AG08396 (cell line): ENCODE measurements around the gene OR5K2.
A peak's percentile ranks its signal among the peaks of the same experiment; 100 is the strongest.

Experiments used
- DNase-seq: peaks from one replicate; pipeline ENCODE4 v3.0.0; 2012; ENCODE audit warnings: low spot score, mixed read lengths

Gene OR5K2

DNA sequence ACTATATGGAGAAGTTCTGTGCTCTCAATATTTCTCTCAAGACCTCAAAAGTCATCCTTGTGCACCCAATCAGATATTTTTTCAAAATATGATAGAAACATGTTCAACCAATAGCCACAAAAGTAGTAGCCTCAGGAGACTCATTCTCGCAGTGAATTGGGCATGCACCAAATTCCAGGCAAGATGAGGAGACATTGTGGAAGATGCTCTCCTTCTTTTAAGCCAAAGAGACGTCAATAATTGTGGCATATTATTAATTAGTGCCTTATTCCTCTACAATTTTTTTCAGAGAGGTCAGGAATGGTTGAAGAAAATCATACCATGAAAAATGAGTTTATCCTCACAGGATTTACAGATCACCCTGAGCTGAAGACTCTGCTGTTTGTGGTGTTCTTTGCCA is at the start of gene OR5K2:
TSS of gene OR5K2 (plus strand) at position 301 of the 400 bp plus-strand sequence. CDS start at position 301, 0 bp downstream.
- no peak for DNase-seq

DNA sequence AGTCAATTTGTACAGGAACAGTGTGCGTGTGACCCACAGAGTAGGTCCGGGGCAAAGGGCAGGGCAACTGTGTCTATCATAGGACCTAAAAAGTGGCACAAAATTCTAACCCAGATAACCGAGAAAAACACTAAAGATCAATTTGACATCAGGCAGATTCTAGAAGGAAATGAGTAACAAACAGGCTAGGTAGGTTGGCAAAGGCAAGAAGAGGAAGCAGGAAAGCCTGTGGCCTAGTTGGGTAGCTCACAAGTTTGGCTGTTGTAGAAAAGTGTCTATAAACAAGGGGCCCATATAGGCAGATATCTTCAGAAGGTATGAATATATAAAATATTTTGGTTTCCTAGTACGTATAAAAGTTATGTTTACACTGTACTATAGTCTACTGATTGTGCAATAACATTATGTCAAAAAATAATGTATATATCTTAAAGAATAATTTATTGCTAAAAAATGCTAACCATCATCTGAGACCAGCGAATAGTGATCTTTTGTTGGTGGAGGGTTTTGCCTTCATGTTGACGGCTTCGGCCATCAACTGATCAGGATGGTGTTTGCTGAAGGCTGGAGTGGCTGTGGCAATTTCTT is 47.8 kb upstream of the OR5K2 start:
- DNase-seq: no peak

DNA sequence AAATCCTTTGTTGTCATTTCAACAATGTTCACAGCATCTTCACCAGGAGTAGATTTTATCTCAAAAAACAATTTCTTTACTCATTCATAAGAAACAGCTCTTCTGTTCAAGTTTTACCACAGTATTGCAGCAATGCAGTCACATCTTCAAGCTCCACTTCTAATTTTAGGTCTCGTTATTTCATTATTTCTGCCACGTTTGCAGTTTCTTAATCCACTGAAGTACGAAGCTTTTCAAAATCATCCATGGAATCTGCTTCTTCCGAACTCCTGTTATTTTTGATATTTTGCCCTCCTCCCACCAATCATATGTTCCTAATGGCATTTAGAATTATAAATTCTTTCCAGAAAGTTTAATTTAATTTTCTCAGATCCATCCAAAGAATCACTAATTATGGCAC is 47.1 kb upstream of the OR5K2 start:
- DNase-seq: no peak

DNA sequence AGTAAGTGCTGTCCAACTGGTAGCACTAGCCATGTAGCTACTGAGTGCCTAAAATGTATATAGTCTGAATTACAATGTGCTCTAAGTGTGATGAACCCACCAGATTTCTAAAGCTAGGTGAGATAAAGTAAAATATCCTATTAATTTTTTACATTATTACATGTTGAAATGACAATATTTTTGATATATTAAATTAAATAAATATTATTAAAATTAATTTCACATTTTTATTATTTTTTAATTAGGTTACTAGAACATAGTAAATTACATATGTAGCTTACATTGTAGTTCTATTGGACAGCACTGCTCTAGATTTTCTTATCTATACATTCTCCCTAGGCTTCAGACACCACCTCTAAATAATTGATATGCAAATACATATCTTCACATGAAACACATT is 43.7 kb upstream of the OR5K2 start:
- no peak for DNase-seq

DNA sequence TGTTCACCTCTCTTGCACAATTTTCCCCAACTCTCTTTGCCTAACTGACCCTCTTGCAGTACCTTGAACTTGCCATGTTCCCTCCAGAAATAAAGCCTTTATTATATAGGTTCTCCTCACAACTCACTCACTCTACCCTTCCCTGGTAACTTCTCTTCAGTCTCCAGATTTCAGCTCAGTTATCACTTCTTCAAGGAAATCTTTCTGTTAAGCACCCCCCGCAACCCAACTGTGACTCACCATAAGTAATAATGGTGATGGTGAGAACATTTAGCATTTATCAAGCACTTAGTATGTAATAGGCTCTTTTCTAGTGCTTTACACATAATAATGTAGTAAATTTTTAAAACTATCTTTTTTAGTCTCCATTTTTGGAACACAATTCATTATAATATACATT is 42.6 kb upstream of the OR5K2 start:
- DNase-seq: no peak

DNA sequence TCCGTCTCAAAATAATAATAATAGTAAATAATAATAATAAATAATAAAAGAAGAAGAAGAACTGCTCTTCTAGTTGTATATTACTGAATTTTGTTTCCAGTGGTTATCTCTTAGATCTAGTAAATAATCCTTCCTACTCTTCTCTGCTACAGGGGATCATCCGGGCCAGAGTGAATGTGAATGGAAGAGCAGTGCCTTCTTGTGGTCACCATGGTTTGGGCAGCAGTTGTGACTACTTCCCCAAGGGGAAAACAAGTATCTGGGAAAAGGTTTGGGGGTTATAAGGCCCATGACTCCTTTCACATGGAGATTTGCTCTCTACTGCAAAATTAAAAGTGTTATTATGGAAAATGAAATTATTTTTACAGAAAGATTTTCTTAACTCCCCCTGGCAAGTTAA is 39.9 kb upstream of the OR5K2 start:
- DNase-seq: no peak

DNA sequence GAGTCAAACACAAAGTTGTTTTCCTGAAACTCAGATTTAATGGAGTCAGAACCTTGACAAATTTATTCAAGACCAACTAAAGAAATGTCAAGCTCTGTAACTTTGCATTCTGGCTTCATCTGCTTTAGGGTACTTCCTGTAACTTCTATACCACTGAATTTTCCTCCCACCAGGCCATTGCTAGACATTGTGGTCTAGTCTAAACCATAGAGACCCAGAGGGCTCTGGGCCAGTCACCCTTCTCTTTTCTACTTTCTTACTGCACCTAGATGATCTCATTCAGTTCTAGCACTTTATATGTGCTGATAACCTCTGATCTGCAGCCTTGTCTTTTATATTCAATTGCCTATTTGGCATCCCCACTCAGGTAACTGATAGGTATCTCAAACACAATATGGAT is 37.3 kb upstream of the OR5K2 start:
- no peak for DNase-seq

DNA sequence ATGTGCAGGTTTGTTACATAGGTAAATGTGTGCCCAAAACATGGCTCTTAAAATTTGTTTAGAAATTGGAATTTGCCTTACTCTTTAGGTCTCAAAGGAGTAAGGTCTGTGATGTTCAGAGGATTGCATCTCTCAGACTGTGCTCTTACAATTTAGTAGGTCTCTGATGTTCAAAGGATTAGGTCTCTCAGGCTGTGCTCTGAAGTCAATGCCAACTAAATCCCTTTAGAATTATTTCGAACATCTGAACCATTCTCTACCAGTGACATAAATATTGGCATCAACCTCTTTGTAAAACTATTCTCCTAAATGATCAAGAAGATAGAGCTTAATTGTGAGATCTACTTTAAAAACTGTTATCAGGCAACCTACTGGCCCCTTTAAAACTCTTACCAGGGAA is 34.6 kb upstream of the OR5K2 start, which contains the start of gene OR5K1:
TSS of gene OR5K1 (plus strand) at position 301 of the 400 bp plus-strand sequence. CDS start 6,376 bp downstream, outside the sequence.
- no peak for DNase-seq

DNA sequence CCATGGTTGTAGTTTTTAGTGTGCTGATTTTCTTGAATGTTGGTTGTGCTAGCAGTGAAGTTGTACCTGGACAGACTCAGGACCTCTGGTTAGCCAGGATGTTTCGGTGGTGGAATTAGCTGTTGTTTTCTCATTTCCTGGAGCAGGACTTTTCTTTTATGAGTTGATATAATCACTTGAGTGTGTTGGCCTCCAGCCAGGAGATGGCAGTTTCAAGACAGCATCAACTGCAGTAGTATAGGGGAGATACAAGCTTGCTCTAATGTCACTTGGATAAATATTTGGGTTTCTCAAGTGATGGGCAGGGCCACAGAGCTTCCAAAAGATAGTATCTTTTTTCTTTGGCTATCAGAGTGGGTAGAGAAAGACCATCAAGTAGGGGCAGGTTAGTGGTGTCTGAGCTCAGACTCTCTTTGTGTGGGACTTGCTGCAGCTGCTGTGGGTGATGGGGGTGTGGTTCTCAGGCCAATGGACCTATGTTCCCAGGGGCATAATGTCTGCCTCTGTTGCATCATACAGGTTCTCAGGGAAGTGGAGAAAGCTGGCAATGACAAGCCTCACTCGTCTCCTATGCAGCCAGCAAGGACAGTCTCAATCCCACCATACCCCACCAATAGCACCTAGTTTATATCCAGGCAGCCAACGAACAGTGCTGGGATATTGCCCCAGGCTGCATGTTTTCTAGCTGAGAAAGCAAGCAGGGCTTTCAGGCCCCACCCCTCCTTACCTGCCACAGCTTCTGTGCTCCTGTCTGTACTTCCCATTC is 14.6 kb upstream of the OR5K2 start:
- no peak for DNase-seq

DNA sequence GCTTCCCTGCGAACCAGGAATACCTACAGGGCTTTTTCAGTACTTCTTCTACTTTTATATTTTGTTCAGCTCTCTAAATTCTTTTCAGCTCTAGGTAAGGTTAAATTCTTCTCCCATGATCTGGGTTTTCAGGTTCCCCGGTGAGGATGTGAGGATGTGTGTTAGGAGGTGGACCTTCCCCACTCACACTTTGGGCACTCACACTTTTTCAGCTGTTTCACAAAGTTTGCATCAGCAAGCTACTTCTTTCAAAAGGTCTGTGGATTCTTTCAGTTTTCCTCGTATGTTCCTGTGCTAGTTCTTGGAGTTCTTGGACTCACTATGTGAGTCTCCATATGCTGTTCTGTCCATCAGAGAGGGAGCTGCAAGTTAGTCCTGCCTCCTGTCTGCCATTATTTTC is 13.9 kb upstream of the OR5K2 start:
- no peak for DNase-seq

DNA sequence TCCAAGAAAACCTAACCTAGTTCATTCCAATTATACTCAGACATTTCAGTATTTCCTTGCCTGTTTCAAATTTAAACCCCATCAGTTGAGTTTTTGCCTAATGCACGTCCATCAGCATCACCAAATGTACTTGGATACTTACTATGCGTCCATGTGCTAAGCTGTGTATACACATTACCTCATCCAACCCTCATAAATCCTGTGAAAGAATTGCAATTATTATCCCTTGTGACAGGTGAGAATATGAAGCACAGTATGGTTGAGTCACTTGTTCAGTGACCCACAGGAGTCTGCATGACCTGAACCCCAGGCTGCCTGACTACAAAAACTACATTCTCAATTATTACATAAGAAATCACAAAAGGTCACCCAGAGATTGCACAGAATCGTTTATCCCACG is 2.5 kb downstream of the OR5K2 start:
- DNase-seq: no peak

DNA sequence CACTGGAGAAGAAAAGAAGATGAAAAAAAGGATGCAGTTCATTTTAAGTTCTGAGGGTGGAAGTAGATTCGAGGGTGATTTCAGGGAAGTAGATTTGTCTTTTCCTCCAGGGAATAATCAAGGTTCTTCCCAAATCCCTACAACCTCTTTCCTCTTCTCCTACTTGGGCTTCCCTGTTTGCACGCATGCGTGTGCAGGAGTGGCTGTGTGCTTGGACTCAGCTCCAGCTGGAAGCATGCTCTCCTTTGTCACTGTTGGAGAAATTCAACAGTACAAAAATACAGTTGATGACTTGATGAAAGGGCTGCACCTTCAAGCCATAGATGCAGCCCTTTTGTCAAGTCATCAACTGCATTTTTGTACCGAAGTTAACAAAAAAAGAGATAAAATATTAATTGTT is 3.8 kb downstream of the OR5K2 start:
- DNase-seq: no peak

DNA sequence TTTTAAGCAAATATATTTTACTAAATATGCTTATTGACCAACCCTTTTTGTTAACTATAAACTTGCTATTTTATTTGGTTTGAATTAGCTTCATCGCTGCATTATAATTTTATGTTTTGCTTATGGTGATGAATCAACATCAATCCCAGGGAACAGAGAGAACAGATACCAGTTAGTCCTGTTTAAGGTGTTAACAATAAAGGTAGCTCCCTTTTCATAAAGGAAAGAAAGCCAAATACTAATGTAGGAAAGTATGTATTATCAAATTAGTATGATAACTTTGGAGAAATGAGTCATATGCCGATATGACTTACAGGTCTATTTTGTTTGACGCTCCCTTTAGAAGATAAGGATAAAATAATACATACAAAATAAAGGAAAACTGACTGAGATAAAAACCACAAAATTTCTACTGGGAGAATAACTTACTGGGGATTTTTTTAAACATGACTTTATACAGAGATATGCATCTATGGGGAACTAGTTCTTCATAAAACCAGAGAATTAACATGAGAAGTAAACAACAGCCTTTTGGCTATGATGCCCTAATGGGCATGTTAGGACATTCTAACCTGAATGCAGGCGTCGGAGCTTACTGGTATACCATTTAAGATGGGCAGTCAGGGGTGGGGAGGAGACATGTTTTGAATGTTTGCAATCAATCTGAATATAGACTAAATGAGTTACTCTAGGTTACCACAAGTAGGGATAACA is 4.5 kb downstream of the OR5K2 start:
- no peak for DNase-seq

DNA sequence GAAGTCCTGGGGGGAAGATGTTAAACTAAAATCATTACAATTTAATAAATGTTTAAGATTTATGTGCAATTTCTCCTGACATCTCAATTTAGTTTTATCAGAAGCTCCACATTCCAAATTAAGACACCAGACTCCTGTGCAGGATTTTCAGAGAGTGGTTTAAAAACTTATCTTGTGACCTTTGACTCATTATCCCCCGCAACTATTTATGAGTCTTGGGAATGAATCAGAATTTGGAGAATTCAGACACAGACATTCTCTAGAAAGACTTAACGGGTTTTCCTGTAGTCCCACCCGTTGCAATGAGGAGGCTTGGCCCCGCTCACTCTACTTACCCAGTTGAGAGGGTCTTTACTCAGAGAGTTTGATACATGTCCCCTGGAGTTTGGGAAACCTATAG is 7.1 kb downstream of the OR5K2 start:
- no peak for DNase-seq

DNA sequence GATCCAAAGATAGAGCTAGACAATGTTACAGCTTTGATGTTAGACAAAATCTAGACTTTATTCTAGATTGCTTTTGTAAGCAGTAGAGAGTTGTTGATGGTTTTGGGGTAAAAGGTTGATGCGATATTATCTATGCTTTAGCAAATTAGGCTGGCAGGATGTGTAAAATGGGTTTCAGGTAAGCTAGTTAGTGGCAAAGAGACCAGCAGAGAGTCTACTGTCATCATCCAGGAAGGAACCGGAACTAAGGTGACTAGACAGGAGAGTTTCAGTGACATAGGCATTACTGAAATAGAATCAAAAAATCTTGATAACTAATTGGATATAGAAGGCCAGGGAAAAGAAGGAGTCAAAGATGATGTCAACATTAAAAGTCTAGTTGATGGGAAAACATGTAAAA is 11.1 kb downstream of the OR5K2 start:
- no peak for DNase-seq

DNA sequence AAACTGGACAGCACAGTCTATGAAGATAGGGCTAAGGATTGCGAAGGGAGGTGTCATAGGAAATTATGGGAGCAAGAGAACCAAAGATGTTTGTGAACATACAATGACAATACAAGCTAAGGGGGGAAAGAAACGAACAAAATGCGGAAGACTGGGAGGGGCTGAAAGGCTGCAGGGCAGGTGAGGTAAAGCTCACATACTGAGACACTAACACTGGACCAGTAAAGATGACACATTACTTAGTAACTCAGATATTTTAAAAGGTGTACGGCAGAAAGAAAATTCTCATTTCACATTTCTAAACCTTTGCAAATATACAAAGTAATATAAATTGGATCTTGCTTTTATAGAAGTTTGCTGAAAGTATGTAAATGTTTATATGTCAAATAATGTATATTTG is 15.1 kb downstream of the OR5K2 start:
- DNase-seq: no peak

DNA sequence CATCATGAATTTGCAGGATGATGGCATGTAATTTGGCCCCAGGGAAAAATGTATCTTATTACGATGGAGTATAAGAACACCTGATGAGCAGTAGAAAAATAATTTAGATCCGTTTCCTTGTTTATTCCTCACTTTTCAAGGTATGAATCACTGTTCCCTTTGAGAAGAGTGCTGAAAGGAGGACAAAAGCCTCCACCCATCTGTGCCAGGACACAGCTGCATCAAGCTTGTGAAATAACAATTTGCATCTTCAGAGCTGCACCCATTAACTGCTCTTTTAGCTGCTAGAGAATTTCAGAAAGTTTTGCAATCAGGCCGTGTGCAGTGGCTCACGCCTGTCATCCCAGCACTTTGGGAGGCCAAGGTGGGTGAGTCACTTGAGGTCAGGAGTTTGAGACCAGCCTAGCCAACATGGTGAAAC is 15.6 kb downstream of the OR5K2 start:
- no peak for DNase-seq

DNA sequence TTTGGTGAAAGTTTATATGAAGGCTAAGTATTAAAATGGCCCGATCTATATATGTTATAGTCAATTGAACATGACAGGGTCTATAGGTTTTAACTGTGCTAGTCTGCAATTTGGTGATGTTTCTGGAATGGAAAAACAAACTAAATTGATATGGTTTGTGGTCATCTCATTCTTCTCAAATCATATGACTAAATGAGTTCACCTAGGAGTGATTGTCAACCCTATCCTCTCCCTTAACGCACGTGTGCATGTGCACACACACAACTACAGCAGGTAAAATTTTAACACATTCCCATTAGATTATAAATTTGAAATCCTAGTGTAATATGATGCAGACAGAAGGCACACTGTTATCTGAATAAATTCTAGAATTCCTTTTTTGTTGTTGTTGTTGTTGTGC is 16.3 kb downstream of the OR5K2 start:
- no peak for DNase-seq

DNA sequence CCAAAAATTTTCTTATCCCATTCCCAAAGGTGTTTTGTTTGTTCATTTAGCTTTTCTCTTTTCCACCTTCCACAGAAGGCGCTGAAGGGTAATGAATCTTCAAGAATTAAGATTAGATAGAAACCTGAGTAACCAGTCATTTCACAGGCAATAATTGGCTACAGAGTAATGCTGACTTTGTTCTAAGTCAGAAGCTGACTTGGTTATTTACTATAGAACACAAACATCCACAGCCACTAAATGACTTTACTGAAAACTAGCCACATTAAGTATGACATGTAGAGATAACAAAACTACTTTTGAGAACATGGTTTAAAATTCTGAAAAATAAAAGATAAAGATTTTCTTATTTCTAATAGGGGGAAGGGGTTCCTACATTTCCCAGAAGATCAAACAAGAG is 17.5 kb downstream of the OR5K2 start:
- DNase-seq: no peak

DNA sequence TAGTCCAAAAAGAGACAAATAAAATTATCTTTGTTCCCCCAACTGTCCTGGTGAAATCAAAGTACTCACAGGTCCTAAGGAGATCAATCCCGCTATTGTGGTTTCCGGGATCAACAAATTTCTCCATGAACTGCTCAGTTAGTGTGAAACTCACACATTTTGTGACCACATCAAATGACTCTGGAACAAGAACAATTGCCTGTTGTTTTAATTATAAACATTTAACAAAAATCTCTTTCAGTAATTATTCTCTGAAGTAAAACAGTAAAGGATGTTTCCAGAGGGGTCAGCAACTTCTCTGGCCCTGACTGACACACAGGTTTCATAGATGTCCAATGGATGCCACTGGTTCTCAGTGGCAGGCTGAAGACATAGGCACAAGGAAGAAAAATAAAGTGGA is 21.3 kb downstream of the OR5K2 start:
- no peak for DNase-seq

DNA sequence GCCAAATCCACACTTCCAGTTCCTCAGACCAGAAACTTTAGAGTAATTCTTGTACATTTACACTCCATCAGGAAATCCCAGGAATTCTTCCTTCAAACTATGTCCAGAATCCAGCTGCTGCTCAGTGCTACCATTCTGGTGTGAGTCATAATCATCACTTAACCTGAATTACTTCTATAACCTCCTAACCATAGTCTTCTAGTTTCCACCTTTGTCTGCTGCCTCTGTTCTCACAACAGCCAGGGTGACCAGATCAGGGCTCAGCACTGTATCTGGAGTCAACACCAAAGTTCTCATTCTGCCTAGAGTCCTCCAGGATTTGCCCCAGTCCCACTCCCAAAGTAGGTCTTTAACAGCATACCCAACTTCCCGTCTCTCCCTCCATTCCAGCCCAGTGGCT is 21.9 kb downstream of the OR5K2 start:
- peak; percentile 8 for DNase-seq

DNA sequence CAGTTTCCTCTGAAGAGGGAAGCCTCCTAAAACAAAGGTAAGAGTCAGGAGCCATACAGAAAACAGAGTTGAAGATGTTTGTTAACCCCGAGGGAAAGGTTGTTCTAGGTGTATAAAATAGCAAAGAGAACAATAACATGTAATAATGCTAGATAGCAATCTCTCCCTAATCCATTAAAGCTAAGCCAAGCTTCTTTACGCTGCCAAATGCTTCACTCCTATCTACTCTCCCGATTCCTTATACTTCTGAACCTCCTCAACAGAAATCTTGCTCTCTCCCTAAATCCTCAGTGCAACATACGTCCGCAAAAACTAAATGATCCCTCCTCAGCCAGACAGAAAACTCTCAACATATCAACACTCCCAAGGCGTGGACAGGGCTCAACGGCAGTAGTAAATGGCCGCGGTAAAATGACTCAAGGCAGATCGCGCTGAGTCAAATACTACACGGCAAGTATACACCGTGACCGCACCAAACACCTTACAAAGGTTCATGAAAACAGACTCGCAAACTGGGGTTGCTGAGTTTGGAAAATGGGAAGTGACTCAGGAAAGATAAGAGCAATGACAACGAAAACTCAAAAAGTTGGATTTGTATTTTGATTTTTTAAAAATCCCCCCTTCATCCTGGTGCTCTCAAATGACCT is 24.5 kb downstream of the OR5K2 start:
- DNase-seq: peak; percentile 63
